Lower leg skin (tissue), 3 donors: ENCODE results near the gene MPV17.

Source experiments
- POLR2A ChIP-seq, 2 donors: fragments of 450-650 bp; IDR thresholded peaks; one replicate each; pipeline ENCODE4 v1.6.1; 2016 to 2017; ENCODE audit warnings: antibody characterized with exemption in 2 of 2, mild to moderate bottlenecking in 1 of 2, moderate library complexity in 1 of 2
- TF ChIP-seq, protein P1 (sequence below), 3 donors: fragments of 450-650 bp; IDR thresholded peaks; one replicate each; pipeline ENCODE4 v1.5.1; 2016; ENCODE audit warnings: antibody characterized with exemption in 3 of 3, mild to moderate bottlenecking in 3 of 3, moderate library complexity in 2 of 3

DNA sequence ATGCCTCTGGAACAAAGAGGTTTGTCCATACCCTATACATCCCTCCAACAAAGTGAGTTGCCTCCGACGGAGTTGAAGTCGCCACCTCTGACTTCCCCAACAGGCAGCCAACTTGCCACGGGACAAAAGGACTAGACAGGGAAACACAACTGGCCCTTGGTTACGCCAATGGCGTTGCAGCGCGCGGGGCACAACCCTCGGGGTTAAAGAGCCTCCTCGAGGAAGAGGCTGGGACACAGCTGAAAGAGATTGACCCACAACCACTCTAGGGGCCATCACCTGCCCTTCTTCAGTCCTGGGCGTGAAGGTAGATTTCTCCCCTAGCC is 33.1 kb upstream of the MPV17 start:
- TF ChIP-seq POLR2A (IDR thresholded peaks at IDR 0.05) = no peak
- TF ChIP-seq, protein P1, sequence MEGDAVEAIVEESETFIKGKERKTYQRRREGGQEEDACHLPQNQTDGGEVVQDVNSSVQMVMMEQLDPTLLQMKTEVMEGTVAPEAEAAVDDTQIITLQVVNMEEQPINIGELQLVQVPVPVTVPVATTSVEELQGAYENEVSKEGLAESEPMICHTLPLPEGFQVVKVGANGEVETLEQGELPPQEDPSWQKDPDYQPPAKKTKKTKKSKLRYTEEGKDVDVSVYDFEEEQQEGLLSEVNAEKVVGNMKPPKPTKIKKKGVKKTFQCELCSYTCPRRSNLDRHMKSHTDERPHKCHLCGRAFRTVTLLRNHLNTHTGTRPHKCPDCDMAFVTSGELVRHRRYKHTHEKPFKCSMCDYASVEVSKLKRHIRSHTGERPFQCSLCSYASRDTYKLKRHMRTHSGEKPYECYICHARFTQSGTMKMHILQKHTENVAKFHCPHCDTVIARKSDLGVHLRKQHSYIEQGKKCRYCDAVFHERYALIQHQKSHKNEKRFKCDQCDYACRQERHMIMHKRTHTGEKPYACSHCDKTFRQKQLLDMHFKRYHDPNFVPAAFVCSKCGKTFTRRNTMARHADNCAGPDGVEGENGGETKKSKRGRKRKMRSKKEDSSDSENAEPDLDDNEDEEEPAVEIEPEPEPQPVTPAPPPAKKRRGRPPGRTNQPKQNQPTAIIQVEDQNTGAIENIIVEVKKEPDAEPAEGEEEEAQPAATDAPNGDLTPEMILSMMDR (IDR thresholded peaks at IDR 0.05) = no peak
